Ascending aorta (tissue), 2 donors: ENCODE measurements around the gene ACTN1. TPM values are rescaled to one million over a fixed set of nuclear protein-coding genes. Genes with fewer than 3 reads are reported as not detected.
"Not testable (repeated sequence)": the region's sequence is repeated elsewhere in the genome, so short reads cannot be mapped to it uniquely, and the experiment has no call there.

Source experiments
- DNase-seq, 2 donors: peaks; one replicate each; pipeline ENCODE4 v3.0.0-alpha.2; 2019; ENCODE audit warnings: low spot score in 2 of 2
- H3K27ac ChIP-seq, 2 donors: fragments of 200-600 bp; sonication (generic); one replicate each; pipeline ENCODE4 v1.5.1; 2016 to 2017; ENCODE audit warnings: mild to moderate bottlenecking in 1 of 2
- H3K27me3 ChIP-seq: fragments of 200-600 bp; sonication (generic); one replicate; pipeline ENCODE4 v1.5.1; 2017
- H3K36me3 ChIP-seq, 2 donors: fragments of 200-600 bp; sonication (generic); one replicate each; pipeline ENCODE4 v1.5.1; 2016
- H3K4me1 ChIP-seq, 2 donors: fragments of 200-600 bp; sonication (generic); one replicate each; pipeline ENCODE4 v1.5.1; 2016 to 2017; ENCODE audit warnings: mild to moderate bottlenecking in 1 of 2
- H3K4me3 ChIP-seq, 2 donors: fragments of 200-600 bp; sonication (generic); one replicate each; pipeline ENCODE4 v1.5.1; 2016 to 2017; ENCODE audit warnings: mild to moderate bottlenecking in 1 of 2
- H3K9me3 ChIP-seq, 2 donors: fragments of 200-600 bp; sonication (generic); one replicate each; pipeline ENCODE4 v1.5.1; 2016
- CTCF ChIP-seq, 3 experiments: fragments of 200-600 bp in 2 of 3; fragments of 450-650 bp in 1 of 3; sonication (generic) in 2 of 3; IDR thresholded peaks; one replicate each; pipeline ENCODE4 v1.5.1; 2016 to 2019; ENCODE audit warnings: antibody characterized with exemption in 3 of 3, mild to moderate bottlenecking in 1 of 3, moderate library complexity in 1 of 3
- intact Hi-C: fragments of 100-400 bp; cut with DNase I; formaldehyde crosslinking; loops from one replicate; pipeline ENCODE4 v1.15.1; 2023
- total RNA-seq: library from RNA; depleted of rRNA; stranded (reverse); fragments of >200 nt; gene quantifications from one replicate; pipeline ENCODE4 v1.1.0, GENCODE V29; 2016

ACTN1 gene
- total RNA-seq, 1 donor from 2014 or later, result 814 TPM

- H3K27ac ChIP-seq, result no peak overlapping the region
- no peak for TF ChIP-seq CTCF (IDR thresholded peaks at IDR 0.05)
- no peak for DNase-seq
Measured at GRCh38 chr14:68854421-68854820, 124.7 kb downstream of the ACTN1 start.

GRCh38 chr14:68853749-68854148 is 125.4 kb downstream of the ACTN1 start:
- Histone ChIP-seq H3K4me3 (no peak overlapping the region), H3K27ac (no peak overlapping the region), H3K27me3 (no peaks in the 10 kb centered on the region), H3K9me3 (no peaks in the 10 kb centered on the region), H3K4me1 (no peaks in the 10 kb centered on the region), H3K36me3 (peaks cover 0 to 6% of the 10 kb centered on the region in 2 donors)
- TF ChIP-seq CTCF (IDR thresholded peaks at IDR 0.05), result no peak
- no peak for DNase-seq
- intact Hi-C loops, result no loop called here

More at GRCh38 chr14:68854421-68854820, 124.7 kb downstream of the ACTN1 start:
- no peak overlapping the region for H3K4me3 ChIP-seq
- no peaks in the 10 kb centered on the region for H3K4me1 ChIP-seq
- intact Hi-C loops, result no loop called here
- H3K9me3 ChIP-seq, result no peaks in the 10 kb centered on the region
- H3K36me3 ChIP-seq, result peaks cover 0 to 6% of the 10 kb centered on the region in 2 donors
- H3K27me3 ChIP-seq, result no peaks in the 10 kb centered on the region

- H3K27me3 ChIP-seq, H3K4me1 ChIP-seq, intact Hi-C loops, H3K4me3 ChIP-seq, H3K27ac ChIP-seq, H3K9me3 ChIP-seq, DNase-seq, H3K36me3 ChIP-seq: not testable (repeated sequence)
Measured at GRCh38 chr14:68852493-68852892, 126.6 kb downstream of the ACTN1 start.

- H3K36me3 ChIP-seq, result peaks cover 0 to 6% of the 10 kb centered on the region in 2 donors
- no peak for DNase-seq
- no peaks in the 10 kb centered on the region for H3K4me1 ChIP-seq
- H3K4me3 ChIP-seq, result no peak overlapping the region
- no peaks in the 10 kb centered on the region for H3K9me3 ChIP-seq
- H3K27ac ChIP-seq, result no peak overlapping the region
- no peak for TF ChIP-seq CTCF (IDR thresholded peaks at IDR 0.05)
- intact Hi-C loops, result no loop called here
- no peaks in the 10 kb centered on the region for H3K27me3 ChIP-seq
Measured at GRCh38 chr14:68851078-68851477, 128.0 kb downstream of the ACTN1 start.

GRCh38 chr14:68849416-68849815 is 129.7 kb downstream of the ACTN1 start:
- intact Hi-C loops, result no loop called here
- H3K36me3 ChIP-seq, result peaks cover 0 to 6% of the 10 kb centered on the region in 2 donors
- no peak overlapping the region for H3K27ac ChIP-seq
- no peak overlapping the region for H3K4me3 ChIP-seq
- no peaks in the 10 kb centered on the region for H3K9me3 ChIP-seq
- no peaks in the 10 kb centered on the region for H3K27me3 ChIP-seq
- no peak for TF ChIP-seq CTCF (IDR thresholded peaks at IDR 0.05)
- no peak for DNase-seq
- H3K4me1 ChIP-seq, result no peaks in the 10 kb centered on the region

- no peak for TF ChIP-seq CTCF (IDR thresholded peaks at IDR 0.05)
- DNase-seq, result no peak
- H3K9me3 ChIP-seq, result no peaks in the 10 kb centered on the region
- intact Hi-C loops, result no loop called here
- H3K27me3 ChIP-seq, result no peaks in the 10 kb centered on the region
- H3K36me3 ChIP-seq, result peaks cover 0 to 5% of the 10 kb centered on the region in 2 donors
- no peak overlapping the region for H3K27ac ChIP-seq
- H3K4me3 ChIP-seq, result no peak overlapping the region
- H3K4me1 ChIP-seq, result no peaks in the 10 kb centered on the region
Measured at GRCh38 chr14:68848253-68848652, 130.8 kb downstream of the ACTN1 start.

GRCh38 chr14:68847640-68848039 is 131.5 kb downstream of the ACTN1 start:
- intact Hi-C loops, H3K27me3 ChIP-seq, H3K4me3 ChIP-seq, H3K36me3 ChIP-seq, DNase-seq, H3K9me3 ChIP-seq, H3K4me1 ChIP-seq, H3K27ac ChIP-seq: not testable (repeated sequence)
